ENCODE results near the gene MBD5. TPM values are rescaled to one million over a fixed set of nuclear protein-coding genes. Genes with fewer than 3 reads are reported as not detected.

Gene MBD5
- total and polyA plus RNA-seq, 4 donors = 2.0 to 15.9 (median 9.5) TPM

DNA sequence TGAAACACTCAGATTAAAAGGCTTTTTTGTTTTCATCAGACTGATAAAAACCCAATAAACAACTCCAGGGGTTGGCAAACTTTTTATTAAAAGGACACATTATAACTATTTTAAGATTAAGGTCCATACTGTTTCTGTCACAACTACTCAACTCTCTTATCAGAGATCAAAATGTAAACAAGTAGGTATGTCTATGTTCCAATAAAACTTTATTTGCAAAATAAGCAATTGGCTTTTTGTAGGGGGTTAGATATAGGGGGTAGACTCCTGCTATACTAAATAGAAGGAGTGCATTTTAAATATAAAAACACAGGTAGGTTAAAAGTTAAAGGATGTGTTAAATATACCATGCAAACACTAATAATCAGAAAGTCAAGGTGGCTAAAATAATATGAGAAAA, 174.0 kb downstream of the MBD5 start:
- Histone ChIP-seq H3K36me3 (ENCODE audit: control insufficient read depth in 4 of 4, insufficient read depth in 3 of 4, low read depth in 1 of 4, low read length in 3 of 4) (no peaks in the 10 kb centered on the region), H3K27me3 (ENCODE audit: control insufficient read depth in 4 of 4, insufficient read depth in 4 of 4, low read length in 3 of 4) (no peaks in the 10 kb centered on the region), H3K4me1 (ENCODE audit: control insufficient read depth in 4 of 4, insufficient read depth in 4 of 4, low read length in 3 of 4) (no peaks in the 10 kb centered on the region), H3K9ac (ENCODE audit: low read depth in 1 of 2, low read length in 2 of 2) (no peak overlapping the region), H3K27ac (ENCODE audit: low read depth in 1 of 2, low read length in 2 of 2) (no peak overlapping the region), H3K4me3 (ENCODE audit: low read depth in 1 of 3, low read length in 3 of 3) (no peak overlapping the region), H3K9me3 (ENCODE audit: control insufficient read depth in 4 of 4, low read length in 3 of 4) (no peaks in the 10 kb centered on the region)
- TF ChIP-seq, protein P1, sequence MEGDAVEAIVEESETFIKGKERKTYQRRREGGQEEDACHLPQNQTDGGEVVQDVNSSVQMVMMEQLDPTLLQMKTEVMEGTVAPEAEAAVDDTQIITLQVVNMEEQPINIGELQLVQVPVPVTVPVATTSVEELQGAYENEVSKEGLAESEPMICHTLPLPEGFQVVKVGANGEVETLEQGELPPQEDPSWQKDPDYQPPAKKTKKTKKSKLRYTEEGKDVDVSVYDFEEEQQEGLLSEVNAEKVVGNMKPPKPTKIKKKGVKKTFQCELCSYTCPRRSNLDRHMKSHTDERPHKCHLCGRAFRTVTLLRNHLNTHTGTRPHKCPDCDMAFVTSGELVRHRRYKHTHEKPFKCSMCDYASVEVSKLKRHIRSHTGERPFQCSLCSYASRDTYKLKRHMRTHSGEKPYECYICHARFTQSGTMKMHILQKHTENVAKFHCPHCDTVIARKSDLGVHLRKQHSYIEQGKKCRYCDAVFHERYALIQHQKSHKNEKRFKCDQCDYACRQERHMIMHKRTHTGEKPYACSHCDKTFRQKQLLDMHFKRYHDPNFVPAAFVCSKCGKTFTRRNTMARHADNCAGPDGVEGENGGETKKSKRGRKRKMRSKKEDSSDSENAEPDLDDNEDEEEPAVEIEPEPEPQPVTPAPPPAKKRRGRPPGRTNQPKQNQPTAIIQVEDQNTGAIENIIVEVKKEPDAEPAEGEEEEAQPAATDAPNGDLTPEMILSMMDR (IDR thresholded peaks at IDR 0.05; ENCODE audit: low read depth, low read length, missing input control) = no peak
- TF ChIP-seq HNF4G (IDR thresholded peaks at IDR 0.05) = no peak
- no peak for TF ChIP-seq YY1 (IDR thresholded peaks at IDR 0.05)
- TF ChIP-seq, protein P2, sequence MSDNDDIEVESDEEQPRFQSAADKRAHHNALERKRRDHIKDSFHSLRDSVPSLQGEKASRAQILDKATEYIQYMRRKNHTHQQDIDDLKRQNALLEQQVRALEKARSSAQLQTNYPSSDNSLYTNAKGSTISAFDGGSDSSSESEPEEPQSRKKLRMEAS (IDR thresholded peaks at IDR 0.05) = no peak
- TF ChIP-seq, protein P3, sequence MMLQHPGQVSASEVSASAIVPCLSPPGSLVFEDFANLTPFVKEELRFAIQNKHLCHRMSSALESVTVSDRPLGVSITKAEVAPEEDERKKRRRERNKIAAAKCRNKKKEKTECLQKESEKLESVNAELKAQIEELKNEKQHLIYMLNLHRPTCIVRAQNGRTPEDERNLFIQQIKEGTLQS (IDR thresholded peaks at IDR 0.05) = no peak
- no peak for TF ChIP-seq JUND (IDR thresholded peaks at IDR 0.05)
- TF ChIP-seq FOXA2 (IDR thresholded peaks at IDR 0.05) = no peak
- TF ChIP-seq, protein P4, sequence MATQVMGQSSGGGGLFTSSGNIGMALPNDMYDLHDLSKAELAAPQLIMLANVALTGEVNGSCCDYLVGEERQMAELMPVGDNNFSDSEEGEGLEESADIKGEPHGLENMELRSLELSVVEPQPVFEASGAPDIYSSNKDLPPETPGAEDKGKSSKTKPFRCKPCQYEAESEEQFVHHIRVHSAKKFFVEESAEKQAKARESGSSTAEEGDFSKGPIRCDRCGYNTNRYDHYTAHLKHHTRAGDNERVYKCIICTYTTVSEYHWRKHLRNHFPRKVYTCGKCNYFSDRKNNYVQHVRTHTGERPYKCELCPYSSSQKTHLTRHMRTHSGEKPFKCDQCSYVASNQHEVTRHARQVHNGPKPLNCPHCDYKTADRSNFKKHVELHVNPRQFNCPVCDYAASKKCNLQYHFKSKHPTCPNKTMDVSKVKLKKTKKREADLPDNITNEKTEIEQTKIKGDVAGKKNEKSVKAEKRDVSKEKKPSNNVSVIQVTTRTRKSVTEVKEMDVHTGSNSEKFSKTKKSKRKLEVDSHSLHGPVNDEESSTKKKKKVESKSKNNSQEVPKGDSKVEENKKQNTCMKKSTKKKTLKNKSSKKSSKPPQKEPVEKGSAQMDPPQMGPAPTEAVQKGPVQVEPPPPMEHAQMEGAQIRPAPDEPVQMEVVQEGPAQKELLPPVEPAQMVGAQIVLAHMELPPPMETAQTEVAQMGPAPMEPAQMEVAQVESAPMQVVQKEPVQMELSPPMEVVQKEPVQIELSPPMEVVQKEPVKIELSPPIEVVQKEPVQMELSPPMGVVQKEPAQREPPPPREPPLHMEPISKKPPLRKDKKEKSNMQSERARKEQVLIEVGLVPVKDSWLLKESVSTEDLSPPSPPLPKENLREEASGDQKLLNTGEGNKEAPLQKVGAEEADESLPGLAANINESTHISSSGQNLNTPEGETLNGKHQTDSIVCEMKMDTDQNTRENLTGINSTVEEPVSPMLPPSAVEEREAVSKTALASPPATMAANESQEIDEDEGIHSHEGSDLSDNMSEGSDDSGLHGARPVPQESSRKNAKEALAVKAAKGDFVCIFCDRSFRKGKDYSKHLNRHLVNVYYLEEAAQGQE (IDR thresholded peaks at IDR 0.05) = no peak
- TF ChIP-seq NR2F2 (IDR thresholded peaks at IDR 0.05) = no peak
- no peak for TF ChIP-seq HNF4A (conservative IDR thresholded peaks at IDR 0.05)
- TF ChIP-seq SP1 (IDR thresholded peaks at IDR 0.05) = no peak
- no peak for TF ChIP-seq FOXA1 (IDR thresholded peaks at IDR 0.05)
- TF ChIP-seq, protein P5, sequence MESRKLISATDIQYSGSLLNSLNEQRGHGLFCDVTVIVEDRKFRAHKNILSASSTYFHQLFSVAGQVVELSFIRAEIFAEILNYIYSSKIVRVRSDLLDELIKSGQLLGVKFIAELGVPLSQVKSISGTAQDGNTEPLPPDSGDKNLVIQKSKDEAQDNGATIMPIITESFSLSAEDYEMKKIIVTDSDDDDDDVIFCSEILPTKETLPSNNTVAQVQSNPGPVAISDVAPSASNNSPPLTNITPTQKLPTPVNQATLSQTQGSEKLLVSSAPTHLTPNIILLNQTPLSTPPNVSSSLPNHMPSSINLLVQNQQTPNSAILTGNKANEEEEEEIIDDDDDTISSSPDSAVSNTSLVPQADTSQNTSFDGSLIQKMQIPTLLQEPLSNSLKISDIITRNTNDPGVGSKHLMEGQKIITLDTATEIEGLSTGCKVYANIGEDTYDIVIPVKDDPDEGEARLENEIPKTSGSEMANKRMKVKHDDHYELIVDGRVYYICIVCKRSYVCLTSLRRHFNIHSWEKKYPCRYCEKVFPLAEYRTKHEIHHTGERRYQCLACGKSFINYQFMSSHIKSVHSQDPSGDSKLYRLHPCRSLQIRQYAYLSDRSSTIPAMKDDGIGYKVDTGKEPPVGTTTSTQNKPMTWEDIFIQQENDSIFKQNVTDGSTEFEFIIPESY (IDR thresholded peaks at IDR 0.05) = no peak
- DNase-seq (ENCODE audit: low spot score) = no peak

DNA sequence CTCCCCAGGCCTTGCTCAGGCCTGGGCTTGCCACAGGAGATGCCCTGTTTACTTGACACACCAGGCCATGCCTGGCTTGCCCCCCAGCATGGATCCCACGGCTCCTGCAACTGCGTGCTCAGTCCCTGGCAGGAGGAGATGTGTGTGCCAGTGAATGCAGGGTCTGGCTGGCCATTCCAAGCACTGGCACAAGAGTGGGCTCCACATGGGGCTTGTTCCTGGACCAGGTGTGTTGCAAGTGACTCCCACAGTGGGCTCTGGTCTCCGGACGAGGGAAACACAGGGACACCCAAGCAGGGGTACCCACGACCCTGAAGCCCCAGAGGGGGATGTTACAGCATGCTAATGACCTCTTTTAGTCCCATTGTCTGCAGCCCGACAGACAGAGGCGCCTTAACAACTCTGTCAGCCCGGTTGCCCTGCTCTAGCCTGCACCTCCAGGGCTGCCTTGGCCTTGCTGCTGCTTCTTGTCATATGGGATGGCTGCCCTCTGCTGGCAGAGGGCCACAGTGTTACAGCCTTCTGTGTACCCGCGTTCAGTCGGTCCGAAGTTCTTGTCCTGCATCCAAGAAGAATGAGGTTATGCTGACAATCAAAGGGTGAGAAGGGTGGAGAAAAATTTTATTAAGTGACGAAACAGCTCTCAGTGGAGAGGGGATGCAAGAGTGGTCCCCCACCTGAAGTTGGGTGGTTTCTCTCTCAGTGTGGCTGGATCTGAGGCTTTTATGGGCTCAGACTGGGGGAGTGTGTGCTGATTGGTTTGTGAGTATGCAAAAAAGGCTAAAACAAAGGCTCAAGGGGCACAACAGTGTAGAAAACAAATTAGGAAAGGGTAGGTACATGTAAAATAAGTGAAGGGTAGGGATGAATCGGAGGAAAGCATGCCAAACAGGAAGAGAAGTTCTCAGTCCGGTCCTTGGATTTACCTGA, 180.4 kb downstream of the MBD5 start:
- WGBS = 92% methylated on average over 15 of the region's 15 CpGs
- Histone ChIP-seq H3K4me1 (ENCODE audit: control insufficient read depth in 4 of 4, insufficient read depth in 4 of 4, low read length in 3 of 4) (no peaks in the 10 kb centered on the region), H3K36me3 (ENCODE audit: control insufficient read depth in 4 of 4, insufficient read depth in 3 of 4, low read depth in 1 of 4, low read length in 3 of 4) (no peaks in the 10 kb centered on the region), H3K27me3 (ENCODE audit: control insufficient read depth in 4 of 4, insufficient read depth in 4 of 4, low read length in 3 of 4) (no peaks in the 10 kb centered on the region), H3K9ac (ENCODE audit: low read depth in 1 of 2, low read length in 2 of 2) (no peak overlapping the region), H3K4me3 (ENCODE audit: low read depth in 1 of 3, low read length in 3 of 3) (no peak overlapping the region), H3K9me3 (ENCODE audit: control insufficient read depth in 4 of 4, low read length in 3 of 4) (peaks cover 0 to 5% (median 2%) of the 10 kb centered on the region in 4 donors), H3K27ac (ENCODE audit: low read depth in 1 of 2, low read length in 2 of 2) (no peak overlapping the region)
- TF ChIP-seq, protein P1 (IDR thresholded peaks at IDR 0.05; ENCODE audit: low read depth, low read length, missing input control) = peak; percentile 14
- TF ChIP-seq, protein P4 (IDR thresholded peaks at IDR 0.05) = no peak
- TF ChIP-seq TAF1 (conservative IDR thresholded peaks at IDR 0.05) (no peak), RAD21 (IDR thresholded peaks at IDR 0.05) (peak; percentile 43 to 77), HNF4A (conservative IDR thresholded peaks at IDR 0.05) (peak in 1 of 2 donors; percentile 60)
- peak; percentile 55 for DNase-seq (ENCODE audit: low spot score)

All from liver (tissue), 9 donors.